HepG2 (cell line): Measurements from ENCODE around the gene RAN. TPM values are rescaled to one million over a fixed set of nuclear protein-coding genes. Genes with fewer than 3 reads are reported as not detected.
A peak's percentile ranks its signal among the peaks of the same experiment; 100 is the strongest.

Experiments used
- ATAC-seq: fragments of 200-7000 bp; cut with Tn5 transposase; 3 replicates; pipeline ENCODE4 v1.9.1; 2020; ENCODE audit warnings: mild to moderate bottlenecking, moderate library complexity
- BruUV-seq: library from RNA; stranded (reverse); fragments of 400-500 nt; replicated peaks from 2 replicates; lab custom pipeline; 2021; lab: Mats Ljungman, UMichigan
- CTCF ChIA-PET: fragments of 300-600 bp; formaldehyde crosslinking; extraction: SDS; loops from one replicate; lab custom pipeline; 2021; ENCODE audit warnings: low total read pairs, inconsistent platforms, low intra/inter-chr PET ratio; lab: Yijun Ruan, JAX
- POLR2A ChIA-PET: fragments of 350-600 bp; sonication (Branson Sonifier 250); formaldehyde crosslinking; loops from one replicate; lab custom pipeline; 2020; ENCODE audit warnings: antibody characterized with exemption, inconsistent platforms; lab: Yijun Ruan, JAX
- DNase-seq: peaks from one replicate; pipeline ENCODE4 v3.0.0-alpha.2; 2015; ENCODE audit warnings: low spot score
- FAIRE-seq: peaks from 3 replicates; lab custom pipeline; 2011; peaks lifted over from hg19 to GRCh38; lab: Jason Lieb, UNC
- H2AFZ ChIP-seq: one replicate; pipeline ENCODE4 v1.6.1; 2011; ENCODE audit warnings: low read length, inconsistent platforms
- H3K27ac ChIP-seq: fragments of 300-600 bp; 3 replicates; pipeline ENCODE4 v1.8.0; 2011; ENCODE audit warnings: mixed run types, mild to moderate bottlenecking, mixed read lengths, low read length, inconsistent platforms; ENCODE audit not compliant: insufficient read depth; ENCODE audit errors: extremely low read length
- H3K27me3 ChIP-seq, 2 experiments: fragments of 200-600 bp in 1 of 2; 2 replicates in 1 of 2; 3 replicates in 1 of 2; pipeline versions ENCODE4 v1.6.0 to v1.8.0; 2011; ENCODE audit warnings: low read length in 2 of 2, mild to moderate bottlenecking in 2 of 2, moderate library complexity in 2 of 2, inconsistent platforms in 1 of 2; ENCODE audit not compliant: insufficient read depth in 2 of 2, control insufficient read depth in 1 of 2
- H3K36me3 ChIP-seq, 2 experiments: fragments of 200-600 bp in 1 of 2; replicated peaks in 1 of 2; 2 replicates in 1 of 2; 3 replicates in 1 of 2; pipeline versions ENCODE4 v1.5.1 to v1.8.0; 2011; ENCODE audit warnings: low read length in 2 of 2, inconsistent platforms in 1 of 2; ENCODE audit not compliant: insufficient read depth in 2 of 2, control insufficient read depth in 1 of 2
- H3K4me1 ChIP-seq: 2 replicates; pipeline ENCODE4 v1.5.1; 2012; ENCODE audit warnings: low read length, inconsistent platforms; ENCODE audit not compliant: insufficient read depth
- H3K4me2 ChIP-seq: 2 replicates; pipeline ENCODE4 v1.6.0; 2011; ENCODE audit warnings: low read depth, low read length, inconsistent platforms
- H3K4me3 ChIP-seq, 3 experiments: fragments of 200-600 bp in 1 of 3; sonication (generic), shearing (Covaris generic) in 1 of 3; replicated peaks in 1 of 3; 2 replicates each; pipeline ENCODE4 v1.5.1; 2011 to 2016; ENCODE audit warnings: low read length in 3 of 3, inconsistent platforms in 2 of 3, low read depth in 2 of 3, mild to moderate bottlenecking in 2 of 3, control low read depth in 1 of 3, mixed read lengths in 1 of 3; ENCODE audit not compliant: insufficient read depth in 1 of 3
- H3K79me2 ChIP-seq: one replicate; pipeline ENCODE4 v1.6.1; 2011; ENCODE audit warnings: low read length, inconsistent platforms; ENCODE audit not compliant: insufficient read depth
- H3K9ac ChIP-seq: 2 replicates; pipeline ENCODE4 v1.6.0; 2011; ENCODE audit warnings: mild to moderate bottlenecking, low read depth, low read length, inconsistent platforms; ENCODE audit not compliant: insufficient read depth
- H3K9me3 ChIP-seq: 2 replicates; pipeline ENCODE4 v1.5.1; 2012; ENCODE audit warnings: mild to moderate bottlenecking, low read length
- H4K20me1 ChIP-seq: 2 replicates; pipeline ENCODE4 v1.6.0; 2011; ENCODE audit warnings: inconsistent platforms, mild to moderate bottlenecking, low read length, moderate library complexity; ENCODE audit not compliant: insufficient read depth
- FOXA1 ChIP-seq, 2 experiments: fragments of 450-650 bp in 1 of 2; sonication (generic) in 1 of 2; formaldehyde crosslinking in 1 of 2; IDR thresholded peaks; 2 replicates each; pipeline versions ENCODE4 v1.4.0 to v1.6.1; 2016 to 2020; ENCODE audit warnings: missing genetic modification reagents in 1 of 2
- IKZF4 ChIP-seq: sonication (generic); formaldehyde crosslinking; IDR thresholded peaks from 2 replicates; pipeline ENCODE4 v1.5.1; 2020; ENCODE audit warnings: borderline replicate concordance, mild to moderate bottlenecking, low read depth, missing genetic modification reagents; ENCODE audit errors: not compliant biosample characterization
- MTF1 ChIP-seq: sonication (generic); formaldehyde crosslinking; IDR thresholded peaks from 2 replicates; pipeline ENCODE4 v1.5.0; 2020; ENCODE audit warnings: missing genetic modification reagents
- PITX1 ChIP-seq: sonication (generic); formaldehyde crosslinking; IDR thresholded peaks from 2 replicates; pipeline ENCODE4 v1.5.1; 2020; ENCODE audit warnings: mild to moderate bottlenecking, missing genetic modification reagents
- POLR2A ChIP-seq, 2 experiments: IDR thresholded peaks; 2 replicates each; pipeline ENCODE4 v1.6.1; 2011; ENCODE audit warnings: low read depth in 2 of 2, low read length in 2 of 2, mild to moderate bottlenecking in 1 of 2, moderate library complexity in 1 of 2; ENCODE audit not compliant: insufficient read depth in 1 of 2
- POLR2G ChIP-seq: fragments of 200-400 bp; formaldehyde crosslinking; IDR thresholded peaks from 2 replicates; pipeline ENCODE4 v1.6.1; 2018; ENCODE audit warnings: mild to moderate bottlenecking, low read depth, low read length, moderate library complexity
- ZKSCAN1 ChIP-seq: fragments of 150-350 bp; IDR thresholded peaks from 2 replicates; pipeline ENCODE4 v1.6.1; 2014; ENCODE audit warnings: low read length
- ZMYM2 ChIP-seq: sonication (generic); formaldehyde crosslinking; IDR thresholded peaks from 2 replicates; pipeline ENCODE4 v1.8.0; 2022; ENCODE audit warnings: mild to moderate bottlenecking, missing genetic modification reagents
- ZNF34 ChIP-seq: sonication (generic); formaldehyde crosslinking; IDR thresholded peaks from 2 replicates; pipeline ENCODE4 v1.4.0; 2020; ENCODE audit warnings: mild to moderate bottlenecking, missing genetic modification reagents, borderline replicate concordance
- ZNF484 ChIP-seq: sonication (generic); formaldehyde crosslinking; IDR thresholded peaks from 2 replicates; pipeline ENCODE4 v1.5.1; 2020; ENCODE audit warnings: mild to moderate bottlenecking, low read depth, missing genetic modification reagents, borderline replicate concordance
- ZNF792 ChIP-seq: IDR thresholded peaks from 2 replicates; pipeline ENCODE4 v1.6.1; 2016
- WGBS: methylation state at CpG from one replicate; pipeline ENCODE4 v1.1.6; 2017; ENCODE audit warnings: low lambda C conversion rate; 5-methylcytosine and 5-hydroxymethylcytosine counted together
- in situ Hi-C: cut with HindIII; loops from 2 replicates; pipeline ENCODE4 v1.10.0; 2017; ENCODE audit warnings: low pct_unique_long_range_greater_than_20kb; ENCODE audit not compliant: extremely low pct_ligation_motif_present
- intact Hi-C: fragments of 100-400 bp; cut with micrococcal nuclease; formaldehyde crosslinking; loops from one replicate; pipeline ENCODE4 v1.10.0; 2022; ENCODE audit not compliant: unreplicated experiment
- polyA plus RNA-seq, 8 experiments: library from polyadenylated mRNA; depleted of rRNA in 3 of 8; stranded (reverse) in 7 of 8; unstranded in 1 of 8; fragments of >200 nt; fragmentation: Illumina TruSeq in 4 of 8; extraction: Trizol in 4 of 8; gene quantifications; 2 replicates each; pipeline versions ENCODE4 v1.2.1 to v1.2.3, GENCODE V29; 2011 to 2016; ENCODE audit warnings: low read depth in 4 of 8, missing spikeins in 1 of 8, mixed read lengths in 1 of 8; ENCODE audit not compliant: insufficient read depth in 1 of 8
- total RNA-seq, 5 experiments: library from RNA; depleted of rRNA; stranded (reverse); fragments of >200 nt; fragmentation: Illumina TruSeq; extraction: Trizol; gene quantifications; 2 replicates each; pipeline ENCODE4 v1.2.3, GENCODE V29; 2016; ENCODE audit warnings: low read depth in 1 of 5
- TF ChIP-seq, protein P1 (sequence below), 2 experiments: fragments of 450-650 bp in 1 of 2; sonication (generic) in 1 of 2; formaldehyde crosslinking in 1 of 2; IDR thresholded peaks; 2 replicates each; pipeline versions ENCODE4 v1.6.1 to v1.8.0; 2016 to 2022; ENCODE audit warnings: antibody characterized with exemption in 1 of 2, mild to moderate bottlenecking in 1 of 2, missing genetic modification reagents in 1 of 2

RAN gene
- total and polyA plus RNA-seq, 2 of the 13 experiments (the other 11 are each of a cell fraction or from before 2014, with no cell fraction given): 1,335 to 1,630 TPM

DNA sequence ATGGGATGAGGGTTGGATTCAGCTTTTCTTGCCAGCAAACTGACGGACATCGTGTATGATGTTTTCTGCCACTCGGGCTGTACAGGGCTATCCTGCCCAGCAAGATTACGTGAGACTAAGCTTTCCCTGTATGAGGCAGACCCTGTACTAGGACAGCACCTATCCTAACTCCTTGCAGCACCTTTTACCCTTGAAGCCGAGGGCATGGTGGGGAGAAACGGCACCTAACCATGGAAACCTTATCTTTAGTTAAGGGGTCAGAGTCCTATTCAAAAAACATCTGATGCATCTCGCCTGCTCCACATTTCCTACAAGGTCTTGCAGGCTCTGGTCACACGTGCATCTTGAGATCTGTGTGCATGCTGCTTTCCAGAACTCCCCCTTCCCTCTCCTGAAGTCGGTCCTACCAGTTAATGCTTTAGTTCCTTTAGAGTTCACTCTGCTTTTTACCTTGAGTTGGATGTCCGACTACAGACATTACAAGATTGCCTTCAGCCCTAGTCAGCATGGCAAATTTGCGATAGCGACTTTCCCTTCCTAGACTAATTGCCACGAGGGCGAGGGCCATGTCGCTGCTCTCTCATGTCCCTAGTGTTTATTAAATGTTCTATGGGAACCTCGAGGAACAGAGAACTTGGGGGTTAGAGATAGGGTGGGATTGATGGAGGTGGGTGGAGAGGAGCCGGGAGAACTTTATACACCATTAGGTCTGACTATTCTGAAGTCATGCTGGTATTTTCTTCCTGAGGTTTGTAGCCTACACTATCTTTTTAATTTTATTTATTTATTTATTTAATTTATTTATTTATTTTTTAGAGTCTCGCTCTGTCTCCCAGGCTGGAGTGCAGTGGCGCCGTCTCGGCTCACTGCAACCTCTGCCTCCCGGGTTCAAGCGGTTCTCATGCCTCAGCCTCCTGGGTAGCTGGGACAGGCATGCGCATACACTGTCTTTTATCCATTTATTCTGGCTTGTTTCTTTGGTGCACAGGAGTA, 6.6 kb downstream of the RAN start (continued):
- TF ChIP-seq POLR2G: peak; percentile 64; the same call in 1 of the 2 replicates

DNA sequence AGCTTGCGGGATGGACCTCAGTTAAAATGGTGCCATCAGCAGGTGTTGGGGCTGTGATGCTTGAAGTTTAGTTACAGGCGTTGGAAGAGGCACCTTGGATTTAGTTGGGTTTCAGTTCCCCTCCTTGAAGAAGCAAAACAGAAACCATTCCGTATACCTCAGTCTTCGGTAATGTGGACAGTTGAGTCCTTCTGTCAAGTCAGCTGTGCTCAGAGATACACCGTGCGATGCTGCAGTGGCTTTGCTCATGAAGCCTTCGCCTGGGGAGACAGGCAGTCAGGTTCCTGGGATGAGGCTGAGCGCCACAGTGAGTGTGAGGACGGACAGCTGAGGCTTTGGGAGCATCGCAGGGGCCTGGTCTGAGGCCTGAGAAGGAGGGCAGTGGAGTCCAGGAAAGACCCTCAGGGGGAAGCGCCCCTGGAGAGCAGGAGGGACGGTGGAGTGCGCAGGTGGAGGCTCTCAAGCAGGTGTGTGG, 7.4 kb downstream of the RAN start:
- H3K27me3 ChIP-seq: peaks cover 1 to 9% of the 10 kb centered on the region in 2 experiments; a peak in 2 of 5 replicates
- CTCF ChIA-PET: no interaction called here
- no peak for TF ChIP-seq ZNF792 (CRISPR knock-in tag)
- no peak for TF ChIP-seq POLR2A (IDR thresholded peaks at IDR 0.05; ENCODE audit: insufficient read depth in 1 of 2, low read depth in 2 of 2, low read length in 2 of 2)
- TF ChIP-seq, protein P1, sequence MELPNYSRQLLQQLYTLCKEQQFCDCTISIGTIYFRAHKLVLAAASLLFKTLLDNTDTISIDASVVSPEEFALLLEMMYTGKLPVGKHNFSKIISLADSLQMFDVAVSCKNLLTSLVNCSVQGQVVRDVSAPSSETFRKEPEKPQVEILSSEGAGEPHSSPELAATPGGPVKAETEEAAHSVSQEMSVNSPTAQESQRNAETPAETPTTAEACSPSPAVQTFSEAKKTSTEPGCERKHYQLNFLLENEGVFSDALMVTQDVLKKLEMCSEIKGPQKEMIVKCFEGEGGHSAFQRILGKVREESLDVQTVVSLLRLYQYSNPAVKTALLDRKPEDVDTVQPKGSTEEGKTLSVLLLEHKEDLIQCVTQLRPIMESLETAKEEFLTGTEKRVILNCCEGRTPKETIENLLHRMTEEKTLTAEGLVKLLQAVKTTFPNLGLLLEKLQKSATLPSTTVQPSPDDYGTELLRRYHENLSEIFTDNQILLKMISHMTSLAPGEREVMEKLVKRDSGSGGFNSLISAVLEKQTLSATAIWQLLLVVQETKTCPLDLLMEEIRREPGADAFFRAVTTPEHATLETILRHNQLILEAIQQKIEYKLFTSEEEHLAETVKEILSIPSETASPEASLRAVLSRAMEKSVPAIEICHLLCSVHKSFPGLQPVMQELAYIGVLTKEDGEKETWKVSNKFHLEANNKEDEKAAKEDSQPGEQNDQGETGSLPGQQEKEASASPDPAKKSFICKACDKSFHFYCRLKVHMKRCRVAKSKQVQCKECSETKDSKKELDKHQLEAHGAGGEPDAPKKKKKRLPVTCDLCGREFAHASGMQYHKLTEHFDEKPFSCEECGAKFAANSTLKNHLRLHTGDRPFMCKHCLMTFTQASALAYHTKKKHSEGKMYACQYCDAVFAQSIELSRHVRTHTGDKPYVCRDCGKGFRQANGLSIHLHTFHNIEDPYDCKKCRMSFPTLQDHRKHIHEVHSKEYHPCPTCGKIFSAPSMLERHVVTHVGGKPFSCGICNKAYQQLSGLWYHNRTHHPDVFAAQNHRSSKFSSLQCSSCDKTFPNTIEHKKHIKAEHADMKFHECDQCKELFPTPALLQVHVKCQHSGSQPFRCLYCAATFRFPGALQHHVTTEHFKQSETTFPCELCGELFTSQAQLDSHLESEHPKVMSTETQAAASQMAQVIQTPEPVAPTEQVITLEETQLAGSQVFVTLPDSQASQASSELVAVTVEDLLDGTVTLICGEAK (IDR thresholded peaks at IDR 0.05): no peak
- TF ChIP-seq, protein P1 (CRISPR knock-in tag; IDR thresholded peaks at IDR 0.05): no peak
- no peak for TF ChIP-seq PITX1 (CRISPR knock-in tag)
- TF ChIP-seq ZKSCAN1: no peak
- no peak for TF ChIP-seq FOXA1 (IDR thresholded peaks at IDR 0.05)
- TF ChIP-seq FOXA1 (CRISPR knock-in tag; IDR thresholded peaks at IDR 0.05): no peak
- no peak for TF ChIP-seq ZNF34 (CRISPR knock-in tag)
- no peak for TF ChIP-seq IKZF4
- no peak for TF ChIP-seq ZNF484
- TF ChIP-seq ZMYM2 (CRISPR knock-in tag): no peak
- no peak for TF ChIP-seq MTF1 (CRISPR knock-in tag)
- TF ChIP-seq, all 625 proteins: peak for 0
- WGBS: 92% methylated on average over 12 of the region's 13 CpGs
- intact Hi-C loops (no loop called here), in situ Hi-C loops (no loop called here)
- Histone ChIP-seq H2AFZ (no peak overlapping the region), H3K79me2 (peaks cover 2% of the 10 kb centered on the region), H4K20me1 (peaks cover 16% of the 10 kb centered on the region), H3K4me1 (peaks cover 60% of the 10 kb centered on the region), H3K36me3 (peaks cover 9 to 30% of the 10 kb centered on the region in 2 experiments), H3K9ac (no peak overlapping the region), H3K4me2 (no peak overlapping the region), H3K27ac (no peak overlapping the region), H3K4me3 (no peak overlapping the region), H3K9me3 (no peaks in the 10 kb centered on the region)
- no peak for DNase-seq
- no peak for FAIRE-seq
- peak; percentile 48 for ATAC-seq
- BruUV-seq: no TSS peak
- POLR2A ChIA-PET: interaction anchor here (0.8 to 1.4 kb wide), 2 partner anchors 23 to 53 kb away, joined by 3 read pairs; no protein-coding TSS in a partner anchor
